Prostate gland (tissue), 2 donors: ENCODE measurements around the gene CEACAM19.

Source experiments
- POLR2A ChIP-seq: fragments of 450-650 bp; IDR thresholded peaks from one replicate; pipeline ENCODE4 v1.6.1; 2016; ENCODE audit warnings: antibody characterized with exemption, mild to moderate bottlenecking
- POLR2AphosphoS5 ChIP-seq: sonication (generic); formaldehyde crosslinking; IDR thresholded peaks from one replicate; pipeline ENCODE4 v1.6.1; 2017; ENCODE audit warnings: antibody characterized with exemption
- TF ChIP-seq, protein P1 (sequence below), 4 experiments: fragments of 200-600 bp in 2 of 4; fragments of 450-650 bp in 2 of 4; sonication (generic) in 2 of 4; IDR thresholded peaks; 1 replicate in 3 of 4; 2 replicates in 1 of 4; pipeline ENCODE4 v1.5.1; 2016 to 2019; ENCODE audit warnings: antibody characterized with exemption in 4 of 4, mild to moderate bottlenecking in 2 of 4, moderate library complexity in 2 of 4

DNA sequence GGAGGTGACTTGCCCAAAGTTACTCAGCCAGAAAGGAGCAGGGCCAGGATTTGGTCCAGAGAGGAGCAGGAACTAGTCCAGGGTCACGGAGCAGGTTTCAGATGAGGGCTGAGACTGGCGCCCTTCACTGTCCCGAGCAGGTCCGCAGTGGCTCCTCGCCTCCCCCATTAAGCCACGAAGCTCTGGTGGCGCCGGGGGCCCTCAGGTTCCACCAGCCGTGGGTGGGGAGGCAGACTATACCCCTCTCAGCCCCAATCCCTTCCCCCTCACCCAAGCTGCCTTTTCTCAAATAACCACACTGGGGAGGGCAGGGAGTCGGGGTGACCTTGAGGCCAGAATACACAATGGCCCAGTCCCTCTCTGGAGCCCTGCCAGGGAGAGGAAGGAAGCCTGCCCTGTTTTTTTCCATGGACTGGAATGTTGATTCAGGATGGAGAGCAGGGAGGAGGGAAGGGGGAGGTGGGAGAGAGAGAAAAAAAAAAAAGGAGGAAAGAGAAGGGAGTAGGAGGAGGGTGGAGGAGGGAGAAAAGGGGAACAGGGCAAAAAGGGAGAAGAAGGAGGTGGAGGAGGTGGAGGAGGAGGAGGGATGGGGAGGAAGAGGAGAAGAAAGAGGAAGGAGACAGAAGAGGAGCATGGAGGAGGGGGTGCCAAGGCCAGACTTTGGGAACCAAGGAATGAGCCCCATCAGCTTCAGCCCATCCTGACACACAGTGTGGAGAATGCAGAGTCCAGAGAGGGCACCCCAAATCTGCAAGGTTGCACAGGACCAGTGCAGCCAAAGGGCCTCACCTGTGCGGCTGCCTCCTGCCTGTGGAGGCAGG is 47.4 kb downstream of the CEACAM19 start:
- TF ChIP-seq, protein P1, sequence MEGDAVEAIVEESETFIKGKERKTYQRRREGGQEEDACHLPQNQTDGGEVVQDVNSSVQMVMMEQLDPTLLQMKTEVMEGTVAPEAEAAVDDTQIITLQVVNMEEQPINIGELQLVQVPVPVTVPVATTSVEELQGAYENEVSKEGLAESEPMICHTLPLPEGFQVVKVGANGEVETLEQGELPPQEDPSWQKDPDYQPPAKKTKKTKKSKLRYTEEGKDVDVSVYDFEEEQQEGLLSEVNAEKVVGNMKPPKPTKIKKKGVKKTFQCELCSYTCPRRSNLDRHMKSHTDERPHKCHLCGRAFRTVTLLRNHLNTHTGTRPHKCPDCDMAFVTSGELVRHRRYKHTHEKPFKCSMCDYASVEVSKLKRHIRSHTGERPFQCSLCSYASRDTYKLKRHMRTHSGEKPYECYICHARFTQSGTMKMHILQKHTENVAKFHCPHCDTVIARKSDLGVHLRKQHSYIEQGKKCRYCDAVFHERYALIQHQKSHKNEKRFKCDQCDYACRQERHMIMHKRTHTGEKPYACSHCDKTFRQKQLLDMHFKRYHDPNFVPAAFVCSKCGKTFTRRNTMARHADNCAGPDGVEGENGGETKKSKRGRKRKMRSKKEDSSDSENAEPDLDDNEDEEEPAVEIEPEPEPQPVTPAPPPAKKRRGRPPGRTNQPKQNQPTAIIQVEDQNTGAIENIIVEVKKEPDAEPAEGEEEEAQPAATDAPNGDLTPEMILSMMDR (IDR thresholded peaks at IDR 0.05): no peak
- TF ChIP-seq POLR2A: no peak
- TF ChIP-seq POLR2AphosphoS5: peak; percentile 9
